K562 (cell line): ENCODE results near the gene ALKBH3. TPM values are rescaled to one million over a fixed set of nuclear protein-coding genes. Genes with fewer than 3 reads are reported as not detected.

Source experiments
- BRF1 ChIP-seq: IDR thresholded peaks from 3 replicates; pipeline ENCODE4 v1.6.1; 2011; ENCODE audit warnings: borderline replicate concordance, mild to moderate bottlenecking; ENCODE audit not compliant: insufficient read length; ENCODE audit errors: extremely low read depth
- DPF2 ChIP-seq: fragments of 450-650 bp; IDR thresholded peaks from 2 replicates; pipeline ENCODE4 v1.6.1; 2016
- ETS2 ChIP-seq: IDR thresholded peaks from 2 replicates; pipeline ENCODE4 v1.6.1; 2016; ENCODE audit warnings: borderline replicate concordance, missing genetic modification characterization, mild to moderate bottlenecking, moderate library complexity, missing compliant biosample characterization; ENCODE audit not compliant: poor library complexity, severe bottlenecking
- FOXO4 ChIP-seq: fragments of 450-650 bp; formaldehyde crosslinking; IDR thresholded peaks from 2 replicates; pipeline ENCODE4 v1.4.0; 2020; ENCODE audit warnings: mild to moderate bottlenecking, moderate library complexity
- HCFC1 ChIP-seq: IDR thresholded peaks from 2 replicates; pipeline ENCODE4 v1.6.1; 2012; ENCODE audit warnings: low read depth, low read length, improper control_type of control experiment
- HNRNPUL1 ChIP-seq: fragments of 200-400 bp; formaldehyde crosslinking; IDR thresholded peaks from 2 replicates; pipeline ENCODE4 v1.6.1; 2017; ENCODE audit warnings: low read length
- HOXB6 ChIP-seq: fragments of 250-450 bp; sonication (Bioruptor Pico); IDR thresholded peaks from 2 replicates; pipeline ENCODE4 v1.5.1; 2022; ENCODE audit warnings: mild to moderate bottlenecking, borderline replicate concordance
- KLF16 ChIP-seq: IDR thresholded peaks from 2 replicates; pipeline ENCODE4 v1.6.1; 2016; ENCODE audit warnings: antibody characterized with exemption
- MTA2 ChIP-seq: fragments of 450-650 bp; IDR thresholded peaks from 2 replicates; pipeline ENCODE4 v1.6.1; 2016; ENCODE audit warnings: low read depth
- POLR2B ChIP-seq: fragments of 450-650 bp; IDR thresholded peaks from 2 replicates; pipeline ENCODE4 v1.6.1; 2018; ENCODE audit warnings: low read depth; ENCODE audit not compliant: partially characterized antibody
- SAFB2 ChIP-seq: fragments of 200-400 bp; formaldehyde crosslinking; IDR thresholded peaks from 2 replicates; pipeline ENCODE4 v1.6.1; 2018; ENCODE audit warnings: borderline replicate concordance, low read length, low read depth, moderate library complexity; ENCODE audit not compliant: severe bottlenecking
- SETDB1 ChIP-seq: IDR thresholded peaks from one replicate; pipeline ENCODE4 v1.6.1; 2012; ENCODE audit warnings: low read length, control low read depth, inconsistent platforms
- SOX6 ChIP-seq: fragments of 450-650 bp; IDR thresholded peaks from 2 replicates; pipeline ENCODE4 v1.6.1; 2014; ENCODE audit warnings: mild to moderate bottlenecking
- SRSF1 ChIP-seq: fragments of 200-400 bp; formaldehyde crosslinking; IDR thresholded peaks from 2 replicates; pipeline ENCODE4 v1.6.1; 2017; ENCODE audit warnings: mild to moderate bottlenecking, low read depth, low read length, moderate library complexity
- TBP ChIP-seq: optimal IDR thresholded peaks from 2 replicates; pipeline ENCODE3; 2011; ENCODE audit warnings: low read depth, low read length, improper control_type of control experiment
- ZFP36 ChIP-seq: fragments of 150-350 bp; IDR thresholded peaks from 2 replicates; pipeline ENCODE4 v1.6.1; 2018; ENCODE audit warnings: low read length, low read depth; ENCODE audit not compliant: partially characterized antibody
- ZNF407 ChIP-seq: fragments of 450-650 bp; IDR thresholded peaks from 2 replicates; pipeline ENCODE4 v1.6.1; 2016; ENCODE audit warnings: low read depth
- ZNF551 ChIP-seq: fragments of 250-450 bp; sonication (Bioruptor Pico); IDR thresholded peaks from 2 replicates; pipeline ENCODE4 v1.5.0; 2021; ENCODE audit warnings: mild to moderate bottlenecking, moderate library complexity
- polyA plus RNA-seq, 8 experiments: library from polyadenylated mRNA; depleted of rRNA in 4 of 8; stranded (reverse) in 5 of 8; unstranded in 3 of 8; fragments of >200 nt; fragmentation: Nextera tagmentation in 2 of 8; fragmentation: Illumina TruSeq in 1 of 8; extraction: Ambion mirVana in 2 of 8; extraction: Trizol in 1 of 8; gene quantifications; 2 replicates each; pipeline versions ENCODE4 v1.2.1 to v1.2.3, GENCODE V29; 2011 to 2014; ENCODE audit warnings: inconsistent platforms in 1 of 8, missing spikeins in 1 of 8
- total RNA-seq, 7 experiments: library from RNA; depleted of rRNA in 6 of 7; stranded (reverse); fragments of >200 nt in 6 of 7; fragmentation: Illumina TruSeq in 2 of 7; extraction: Trizol in 2 of 7; gene quantifications; 2 replicates each; pipeline versions ENCODE4 v1.2.1 to v1.2.3, GENCODE V29; 2011 to 2021; ENCODE audit warnings: low replicate concordance in 1 of 7
- TF ChIP-seq, protein P1 (sequence below): fragments of 450-650 bp; formaldehyde crosslinking; IDR thresholded peaks from 2 replicates; pipeline ENCODE4 v1.4.0; 2020; ENCODE audit warnings: mild to moderate bottlenecking

The ALKBH3 gene
- total and polyA plus RNA-seq, 9 of the 15 experiments (the other 6 are each of a cell fraction or from before 2014, with no cell fraction given), result 16.0 to 49.9 (median 36.5) TPM

DNA sequence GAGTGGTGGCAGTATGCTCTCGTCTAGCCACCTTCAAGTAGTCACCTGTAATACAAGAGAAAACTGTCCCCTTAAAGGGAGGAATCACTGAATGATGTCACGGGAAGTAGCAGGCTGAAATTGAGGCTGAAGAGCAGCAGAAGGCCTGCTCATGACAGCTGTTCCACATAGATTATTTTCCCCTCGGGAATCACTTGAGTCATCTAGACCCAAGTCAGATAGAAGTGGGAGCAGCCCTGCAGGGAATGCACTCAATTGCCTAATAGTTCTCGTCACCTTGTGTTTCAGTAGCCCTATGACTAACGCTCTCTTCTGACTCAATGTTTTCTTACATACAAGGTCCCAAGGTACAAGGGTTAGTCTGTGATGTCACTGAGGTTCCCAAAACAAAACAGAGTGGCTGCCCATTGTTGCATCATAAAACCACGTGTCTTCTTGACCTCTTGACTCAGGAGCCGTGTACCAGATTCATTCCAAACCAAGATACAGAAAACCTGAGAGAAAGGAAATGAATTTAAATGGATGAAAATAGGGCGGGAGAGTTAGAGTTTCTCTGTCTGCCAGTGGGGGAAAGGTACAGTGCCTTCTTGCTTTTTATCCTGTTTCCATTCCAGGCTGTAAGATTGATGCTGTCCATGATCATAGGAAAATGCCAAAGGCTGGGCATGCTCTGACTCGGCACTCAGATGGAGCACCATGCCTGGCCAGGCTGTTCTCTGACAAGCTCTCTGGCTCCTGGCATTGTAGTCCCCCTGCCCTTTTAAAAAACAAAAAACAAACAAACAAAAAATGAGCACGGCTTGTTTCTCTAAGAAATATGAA lies 40.2 kb downstream of the ALKBH3 start (continued):
- TF ChIP-seq HCFC1 (no peak; the same call in 1 of the 2 replicates), ZNF407 (no peak), POLR2B (no peak), SOX6 (peak; percentile 89), FOXO4 (CRISPR knock-in tag) (no peak), SETDB1 (no peak), TBP (no peak), SAFB2 (no peak), ZFP36 (no peak), ZNF551 (CRISPR knock-in tag) (no peak), SRSF1 (no peak), DPF2 (peak; percentile 91), HOXB6 (CRISPR knock-in tag) (no peak), ETS2 (tag) (no peak), BRF1 (no peak), HNRNPUL1 (no peak), KLF16 (no peak), MTA2 (peak; percentile 74; the same call in 1 of the 2 replicates)
- TF ChIP-seq, protein P1, sequence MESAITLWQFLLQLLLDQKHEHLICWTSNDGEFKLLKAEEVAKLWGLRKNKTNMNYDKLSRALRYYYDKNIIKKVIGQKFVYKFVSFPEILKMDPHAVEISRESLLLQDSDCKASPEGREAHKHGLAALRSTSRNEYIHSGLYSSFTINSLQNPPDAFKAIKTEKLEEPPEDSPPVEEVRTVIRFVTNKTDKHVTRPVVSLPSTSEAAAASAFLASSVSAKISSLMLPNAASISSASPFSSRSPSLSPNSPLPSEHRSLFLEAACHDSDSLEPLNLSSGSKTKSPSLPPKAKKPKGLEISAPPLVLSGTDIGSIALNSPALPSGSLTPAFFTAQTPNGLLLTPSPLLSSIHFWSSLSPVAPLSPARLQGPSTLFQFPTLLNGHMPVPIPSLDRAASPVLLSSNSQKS (CRISPR knock-in tag), result no peak
